GM13976 (cell line): ENCODE results near the gene PSTPIP2.

Experiments
- DNase-seq: peaks from one replicate; pipeline ENCODE4 v3.0.0; 2012; ENCODE audit warnings: low spot score
- CTCF ChIP-seq: IDR thresholded peaks from 2 replicates; pipeline ENCODE4 v1.5.1; 2012; ENCODE audit warnings: borderline replicate concordance, mild to moderate bottlenecking; ENCODE audit not compliant: insufficient read depth; ENCODE audit errors: extremely low read depth, missing control alignments, control extremely low read depth
- in situ Hi-C: fragments of 300-500 bp; cut with MboI; formaldehyde crosslinking; loops from one replicate; pipeline ENCODE4 v1.12.0; 2022; ENCODE audit warnings: low sequenced_read_pairs, mixed read lengths, inconsistent platforms; ENCODE audit not compliant: unreplicated experiment

PSTPIP2 gene

DNA sequence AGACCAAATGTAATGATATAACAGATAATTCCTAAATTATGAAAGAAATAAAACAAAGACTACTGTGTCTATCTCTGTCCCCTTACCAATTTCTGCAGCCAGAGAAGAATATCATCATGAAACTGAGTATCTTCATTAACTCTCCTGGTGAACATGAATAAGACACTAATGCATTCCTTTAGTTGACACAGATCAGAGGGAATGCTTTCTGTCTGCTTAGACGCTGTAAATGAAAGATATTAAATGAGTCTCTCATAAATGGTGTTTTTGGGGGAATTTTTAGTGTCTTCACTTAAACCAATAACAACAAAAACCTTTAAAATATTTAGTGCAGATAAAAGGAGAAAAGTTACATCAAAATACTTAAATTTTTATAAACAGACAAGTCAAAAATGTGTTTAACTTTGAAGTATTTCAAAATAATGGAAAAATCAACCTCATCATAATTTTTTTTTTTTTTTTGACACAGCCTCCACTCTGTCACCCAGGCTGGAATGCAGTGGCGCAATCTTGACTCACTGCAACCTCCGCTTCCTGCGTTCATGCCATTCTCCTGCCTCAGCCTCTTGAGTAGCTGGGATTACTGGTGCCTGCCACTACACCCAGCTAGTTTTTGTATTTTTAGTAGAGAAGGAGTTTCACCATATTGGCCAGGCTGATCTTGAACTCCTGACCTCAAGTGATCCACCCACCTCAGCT, 120.9 kb downstream of the PSTPIP2 start:
- TF ChIP-seq CTCF, result no peak
- in situ Hi-C loops, result no loop called here
- no peak for DNase-seq

DNA sequence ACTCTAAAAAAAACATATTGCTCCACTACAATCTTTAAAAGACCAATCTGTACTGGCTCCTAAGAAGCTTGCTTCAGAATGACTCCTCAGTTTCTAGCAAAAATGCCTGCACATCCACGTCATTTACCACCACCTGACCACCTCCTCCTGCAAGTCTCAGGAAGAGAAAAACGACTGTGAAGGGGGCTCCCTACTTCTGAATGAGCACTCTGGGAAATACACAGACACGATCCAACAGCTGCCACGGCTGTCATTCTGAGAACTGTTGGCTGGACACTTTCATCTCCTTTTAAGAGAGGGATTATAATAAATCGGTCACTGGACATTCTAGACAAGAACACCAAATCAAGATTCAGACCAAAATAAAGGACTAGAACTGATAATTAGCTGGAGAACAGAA, 126.4 kb downstream of the PSTPIP2 start:
- in situ Hi-C loops, result no loop called here
- no peak for TF ChIP-seq CTCF
- no peak for DNase-seq

GRCh38 chr18:45940724-45941123, 131.3 kb downstream of the PSTPIP2 start:
- in situ Hi-C loops, result no loop called here
- no peak for DNase-seq
- no peak for TF ChIP-seq CTCF

DNA sequence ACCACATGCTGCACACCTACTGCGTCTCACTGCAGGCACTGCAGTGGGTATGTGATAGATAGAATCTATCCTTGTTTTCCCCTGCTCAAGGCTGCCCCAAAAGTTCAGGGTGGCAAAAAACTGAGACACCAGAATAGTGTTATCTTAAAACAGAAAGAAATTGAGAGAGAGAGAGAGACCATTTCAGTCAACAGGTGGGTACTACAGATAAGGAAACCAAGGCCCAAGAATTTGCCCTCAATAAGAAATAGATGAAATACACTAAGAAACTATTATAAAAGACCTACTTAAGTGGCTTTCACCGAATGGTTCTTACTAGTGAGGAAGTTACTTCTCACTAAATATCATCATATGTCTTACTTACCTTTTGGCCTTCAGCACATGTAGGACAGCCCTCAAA, 132.8 kb downstream of the PSTPIP2 start:
- no peak for TF ChIP-seq CTCF
- no peak for DNase-seq
- in situ Hi-C loops, result no loop called here

GRCh38 chr18:45938488-45938935, 133.5 kb downstream of the PSTPIP2 start:
- DNase-seq, result peak; percentile 37
- in situ Hi-C loops, result no loop called here
- TF ChIP-seq CTCF, result no peak

DNA sequence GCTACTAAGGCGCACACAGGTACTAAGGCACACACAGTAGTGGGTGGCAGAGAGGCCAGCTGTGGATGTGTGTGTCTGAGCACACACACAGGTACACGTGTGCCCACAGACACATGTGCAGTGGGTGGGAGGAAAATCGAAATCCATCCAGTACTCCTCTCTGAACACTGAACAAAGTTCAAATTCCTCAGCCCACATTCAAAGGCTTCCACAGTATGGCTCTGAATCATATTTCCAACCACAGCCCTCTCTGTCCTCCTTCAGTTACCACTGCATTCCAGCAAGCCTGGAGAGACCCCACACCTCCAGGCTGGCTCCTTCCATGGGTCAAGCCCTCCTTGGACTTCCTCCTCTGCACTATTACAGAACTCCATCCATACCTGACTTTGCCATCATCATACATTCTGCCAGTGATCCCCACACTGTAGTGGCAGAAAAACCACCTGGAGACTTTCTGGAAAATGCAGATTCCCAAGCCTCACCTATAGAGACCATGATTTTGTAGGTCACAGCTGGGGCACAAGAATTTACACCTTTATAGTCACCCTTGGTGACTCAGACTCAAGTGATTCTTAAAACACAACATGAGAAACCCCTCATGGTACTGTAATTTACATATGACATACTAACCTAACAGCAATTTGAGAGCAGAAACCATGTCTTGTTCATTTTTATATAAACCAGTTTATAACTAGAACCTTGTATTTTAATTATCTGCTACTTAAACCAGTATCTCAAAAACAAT, 136.3 kb downstream of the PSTPIP2 start:
- TF ChIP-seq CTCF, result no peak
- in situ Hi-C loops, result no loop called here
- no peak for DNase-seq
